Left lung (tissue), 10 donors: ENCODE measurements around the gene IFT27. TPM values are rescaled to one million over a fixed set of nuclear protein-coding genes. Genes with fewer than 3 reads are reported as not detected.
"Not testable (repeated sequence)": the region's sequence is repeated elsewhere in the genome, so short reads cannot be mapped to it uniquely, and the experiment has no call there.

Experiments used
- ATAC-seq: fragments of 200-7000 bp; cut with Tn5 transposase; one replicate; pipeline ENCODE4 v1.9.1; 2020; ENCODE audit warnings: moderate library complexity
- DNase-seq, 4 donors: peaks; one replicate each; pipeline ENCODE4 v3.0.0-alpha.2; 2013 to 2020
- H3K27ac ChIP-seq, 2 donors: fragments of 200-600 bp; sonication (generic) in 1 of 2; one replicate each; pipeline versions ENCODE4 v1.5.0 to v1.8.0; 2020 to 2021
- H3K27me3 ChIP-seq, 2 donors: fragments of 200-600 bp; sonication (generic) in 1 of 2; one replicate each; pipeline versions ENCODE4 v1.5.0 to v1.8.0; 2020 to 2021
- H3K36me3 ChIP-seq, 2 donors: fragments of 200-600 bp; sonication (generic) in 1 of 2; one replicate each; pipeline versions ENCODE4 v1.5.0 to v1.8.0; 2020 to 2021
- H3K4me1 ChIP-seq, 2 donors: fragments of 200-600 bp; one replicate each; pipeline ENCODE4 v1.8.0; 2021
- H3K4me3 ChIP-seq, 2 donors: fragments of 200-600 bp; sonication (generic) in 1 of 2; one replicate each; pipeline versions ENCODE4 v1.5.0 to v1.8.0; 2020 to 2021; ENCODE audit warnings: mild to moderate bottlenecking in 1 of 2
- H3K9me3 ChIP-seq, 2 donors: fragments of 200-600 bp; sonication (generic) in 1 of 2; one replicate each; pipeline versions ENCODE4 v1.5.0 to v1.8.0; 2020 to 2021
- CTCF ChIP-seq, 2 donors: fragments of 200-600 bp; sonication (generic) in 1 of 2; IDR thresholded peaks; one replicate each; pipeline versions ENCODE4 v1.5.0 to v1.8.0; 2021; ENCODE audit warnings: antibody characterized with exemption in 2 of 2
- intact Hi-C, 2 donors: fragments of 100-400 bp; cut with DNase I; formaldehyde crosslinking; loops; one replicate each; pipeline versions ENCODE4 v1.11.2 to v1.14.2; 2022
- polyA plus RNA-seq, 6 donors: library from polyadenylated mRNA; unstranded; fragments of 120-200 nt; gene quantifications; one replicate each; pipeline ENCODE4 v1.2.1, GENCODE V29; 2013; ENCODE audit not compliant: insufficient read length in 6 of 6
- total RNA-seq, 2 donors: library from RNA; stranded (reverse); fragmentation: NEBNext Ultra II Directional; extraction: Animal tissue kit (Norgen Biotek cat#: 25700); gene quantifications; one replicate each; pipeline ENCODE4 v1.2.1, GENCODE V29; 2021
- donor health status: DM: no; HTN: yes; CAD: no.
- donor health status: DM: no; HTN: no; CAD: no.

The IFT27 gene
- total and polyA plus RNA-seq, 8 donors, result 24.5 to 59.0 (median 49.0) TPM

GRCh38 chr22:36758792-36759271 is 17.1 kb downstream of the IFT27 start:
- Histone ChIP-seq H3K27me3 (peaks cover 0 to 32% of the 10 kb centered on the region in 2 donors), H3K9me3 (no peaks in the 10 kb centered on the region), H3K4me3 (no peak overlapping the region), H3K4me1 (peaks cover 0 to 4% of the 10 kb centered on the region in 2 donors), H3K27ac (no peak overlapping the region), H3K36me3 (peaks cover 0 to 5% of the 10 kb centered on the region in 2 donors)
- ATAC-seq (no peak), DNase-seq (peak in 1 of 4 donors; percentile 21)
- intact Hi-C loops, result no loop called here
- TF ChIP-seq CTCF (IDR thresholded peaks at IDR 0.05), result no peak

- ATAC-seq (peak; percentile 92), DNase-seq (peak in 3 of 4 donors; percentile 59 to 92 (median 79))
- peaks cover 0 to 5% of the 10 kb centered on the region in 2 donors for H3K36me3 ChIP-seq
- no peak overlapping the region for H3K4me3 ChIP-seq
- H3K9me3 ChIP-seq, result no peaks in the 10 kb centered on the region
- H3K4me1 ChIP-seq, result peaks cover 0 to 4% of the 10 kb centered on the region in 2 donors
- H3K27me3 ChIP-seq, result peaks cover 7 to 43% of the 10 kb centered on the region in 2 donors
- no peak overlapping the region for H3K27ac ChIP-seq
- intact Hi-C loops, result no loop called here
- peak; percentile 67 to 90 for TF ChIP-seq CTCF (IDR thresholded peaks at IDR 0.05)
Observed at GRCh38 chr22:36757668-36758211, 18.2 kb downstream of the IFT27 start.

GRCh38 chr22:36756746-36757655 is 18.9 kb downstream of the IFT27 start:
- Histone ChIP-seq H3K4me3 (no peak overlapping the region), H3K4me1 (peaks cover 0 to 4% of the 10 kb centered on the region in 2 donors), H3K27ac (no peak overlapping the region), H3K9me3 (no peaks in the 10 kb centered on the region), H3K36me3 (peaks cover 0 to 1% of the 10 kb centered on the region in 2 donors), H3K27me3 (peaks cover 7 to 50% of the 10 kb centered on the region in 2 donors)
- ATAC-seq (no peak), DNase-seq (peak in 1 of 4 donors; percentile 25)
- no peak for TF ChIP-seq CTCF (IDR thresholded peaks at IDR 0.05)
- intact Hi-C loops, result no loop called here

- ATAC-seq, result no peak
- H3K27ac ChIP-seq, result no peak overlapping the region
- TF ChIP-seq CTCF (IDR thresholded peaks at IDR 0.05), result no peak
- H3K36me3 ChIP-seq, result no peaks in the 10 kb centered on the region
- H3K27me3 ChIP-seq, result peaks cover 7 to 53% of the 10 kb centered on the region in 2 donors
- intact Hi-C loops, result no loop called here
- H3K4me1 ChIP-seq, result peaks cover 0 to 4% of the 10 kb centered on the region in 2 donors
- DNase-seq, result peak in 1 of 4 donors; percentile 32
- no peak overlapping the region for H3K4me3 ChIP-seq
- H3K9me3 ChIP-seq, result no peaks in the 10 kb centered on the region
Observed at GRCh38 chr22:36756031-36756430, 19.9 kb downstream of the IFT27 start.

- Histone ChIP-seq H3K9me3 (no peaks in the 10 kb centered on the region), H3K4me1 (peaks cover 0 to 4% of the 10 kb centered on the region in 2 donors), H3K36me3 (no peaks in the 10 kb centered on the region), H3K4me3 (no peak overlapping the region), H3K27me3 (peaks cover 7 to 53% of the 10 kb centered on the region in 2 donors), H3K27ac (no peak overlapping the region)
- TF ChIP-seq CTCF (IDR thresholded peaks at IDR 0.05), result no peak
- peak in 1 of 4 donors; percentile 7 for DNase-seq
- intact Hi-C loops, result no loop called here
- ATAC-seq, result no peak
Observed at GRCh38 chr22:36755316-36755715, 20.6 kb downstream of the IFT27 start.

GRCh38 chr22:36754881-36755280 is 21.0 kb downstream of the IFT27 start:
- H3K9me3 ChIP-seq, H3K4me1 ChIP-seq, ATAC-seq, H3K27ac ChIP-seq, H3K36me3 ChIP-seq, DNase-seq, intact Hi-C loops, H3K4me3 ChIP-seq: not testable (repeated sequence)
- H3K27me3 ChIP-seq, result peaks cover 7 to 53% of the 10 kb centered on the region in 2 donors
